ENCODE data around the gene PSMB10.

The PSMB10 gene

GRCh38 chr16:67951485-67951884, 14.8 kb upstream of the PSMB10 start:
- TF ChIP-seq CTCF (IDR thresholded peaks at IDR 0.05; ENCODE audit: low read depth, low read length) = no peak
- DNase-seq (ENCODE audit: low read depth in 2 of 2) = no peak
- no peak overlapping the region for H3K4me3 ChIP-seq (replicated peaks in 1 of 2; ENCODE audit: low read depth in 2 of 2, low read length in 2 of 2)

GRCh38 chr16:67950335-67950843, 13.7 kb upstream of the PSMB10 start:
- no peak for TF ChIP-seq CTCF (IDR thresholded peaks at IDR 0.05; ENCODE audit: low read depth, low read length)
- no peak for DNase-seq (ENCODE audit: low read depth in 2 of 2)
- no peak overlapping the region for H3K4me3 ChIP-seq (replicated peaks in 1 of 2; ENCODE audit: low read depth in 2 of 2, low read length in 2 of 2)

GRCh38 chr16:67949645-67950044, 13.0 kb upstream of the PSMB10 start:
- DNase-seq (ENCODE audit: low read depth in 2 of 2) = no peak
- no peak overlapping the region for H3K4me3 ChIP-seq (replicated peaks in 1 of 2; ENCODE audit: low read depth in 2 of 2, low read length in 2 of 2)
- no peak for TF ChIP-seq CTCF (IDR thresholded peaks at IDR 0.05; ENCODE audit: low read depth, low read length)

GRCh38 chr16:67948015-67948414, 11.4 kb upstream of the PSMB10 start:
- no peak overlapping the region for H3K4me3 ChIP-seq (replicated peaks in 1 of 2; ENCODE audit: low read depth in 2 of 2, low read length in 2 of 2)
- DNase-seq (ENCODE audit: low read depth in 2 of 2) = no peak
- TF ChIP-seq CTCF (IDR thresholded peaks at IDR 0.05; ENCODE audit: low read depth, low read length) = no peak

GRCh38 chr16:67946966-67947558, 10.4 kb upstream of the PSMB10 start:
- no peak for DNase-seq (ENCODE audit: low read depth in 2 of 2)
- no peak for TF ChIP-seq CTCF (IDR thresholded peaks at IDR 0.05; ENCODE audit: low read depth, low read length)
- no peak overlapping the region for H3K4me3 ChIP-seq (replicated peaks in 1 of 2; ENCODE audit: low read depth in 2 of 2, low read length in 2 of 2)

GRCh38 chr16:67946128-67946569, 9.5 kb upstream of the PSMB10 start:
- no peak for TF ChIP-seq CTCF (IDR thresholded peaks at IDR 0.05; ENCODE audit: low read depth, low read length)
- DNase-seq (ENCODE audit: low read depth in 2 of 2) = no peak
- H3K4me3 ChIP-seq (replicated peaks in 1 of 2; ENCODE audit: low read depth in 2 of 2, low read length in 2 of 2) = no peak overlapping the region
